CD4-positive, alpha-beta T cell treated with Interleukin-4 for 1 hour (primary cell): ENCODE results near the gene IQGAP3.

Source experiments
- DNase-seq, 2 donors: peaks; one replicate each; pipeline ENCODE4 v3.0.0-alpha.2; 2020 to 2022

Gene IQGAP3

DNA sequence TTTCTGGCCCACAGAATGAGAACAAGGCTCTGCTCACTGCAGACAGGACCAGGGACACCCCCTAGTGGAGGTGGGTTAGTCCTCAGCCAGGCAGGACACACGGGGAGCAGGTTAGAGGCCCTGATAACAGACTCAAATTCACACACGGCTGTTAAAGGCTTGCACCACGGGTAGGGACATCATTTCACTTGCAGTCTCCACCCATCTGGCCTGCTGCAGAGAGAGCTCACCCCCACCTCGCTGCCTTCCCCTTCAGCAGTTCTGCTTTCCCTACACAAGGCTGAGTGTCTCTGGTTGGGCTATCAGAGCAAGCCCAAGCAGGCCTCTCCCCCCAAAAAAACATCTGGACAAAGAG is 92.4 kb downstream of the IQGAP3 start:
- DNase-seq, result no peak

DNA sequence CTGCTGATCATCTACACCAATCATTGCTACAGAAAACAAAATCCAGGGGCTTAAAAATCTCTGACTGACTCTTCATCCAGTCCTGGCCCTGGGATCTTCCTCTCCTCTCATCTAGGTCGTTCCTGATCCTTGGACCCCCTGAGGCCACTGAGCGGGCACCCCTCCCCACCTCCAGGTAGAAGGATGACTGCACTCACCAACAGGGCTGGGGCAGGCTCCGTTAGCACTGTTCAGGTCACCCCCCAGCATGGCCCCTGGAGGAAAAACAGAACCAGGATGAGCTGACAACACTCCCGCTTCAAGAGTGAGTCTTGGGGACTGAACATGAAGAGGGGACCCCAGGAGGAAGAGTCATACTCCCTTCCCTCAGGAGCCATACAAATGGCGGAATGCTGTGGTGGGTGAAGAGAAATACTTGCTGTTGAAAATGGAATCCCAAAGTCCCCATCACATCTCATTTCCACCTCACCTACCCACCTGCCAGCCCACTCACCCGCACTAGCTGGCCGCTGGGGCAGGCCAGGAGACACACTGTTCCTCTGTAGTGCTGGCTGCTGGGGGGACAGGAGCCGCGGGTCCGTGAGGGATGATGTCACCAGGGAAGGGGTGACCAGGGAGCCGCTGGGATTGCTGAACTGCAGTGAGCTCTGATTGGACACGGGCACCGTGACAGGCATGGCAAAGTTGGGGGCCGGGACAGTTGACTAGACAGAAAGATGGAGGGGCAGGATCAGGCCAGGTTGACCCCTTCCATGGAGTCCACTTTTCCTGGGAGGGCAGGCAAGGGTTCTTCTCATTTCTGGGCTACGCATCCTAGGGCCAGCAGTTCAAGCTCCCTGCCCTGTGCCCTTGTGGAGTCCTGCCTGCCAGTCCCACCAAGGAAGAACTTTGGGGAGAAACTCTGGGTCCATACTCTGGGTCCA is 93.0 kb downstream of the IQGAP3 start:
- no peak for DNase-seq

- DNase-seq, result no peak
Measured at GRCh38 chr1:156478250-156478627, 94.1 kb downstream of the IQGAP3 start.

DNA sequence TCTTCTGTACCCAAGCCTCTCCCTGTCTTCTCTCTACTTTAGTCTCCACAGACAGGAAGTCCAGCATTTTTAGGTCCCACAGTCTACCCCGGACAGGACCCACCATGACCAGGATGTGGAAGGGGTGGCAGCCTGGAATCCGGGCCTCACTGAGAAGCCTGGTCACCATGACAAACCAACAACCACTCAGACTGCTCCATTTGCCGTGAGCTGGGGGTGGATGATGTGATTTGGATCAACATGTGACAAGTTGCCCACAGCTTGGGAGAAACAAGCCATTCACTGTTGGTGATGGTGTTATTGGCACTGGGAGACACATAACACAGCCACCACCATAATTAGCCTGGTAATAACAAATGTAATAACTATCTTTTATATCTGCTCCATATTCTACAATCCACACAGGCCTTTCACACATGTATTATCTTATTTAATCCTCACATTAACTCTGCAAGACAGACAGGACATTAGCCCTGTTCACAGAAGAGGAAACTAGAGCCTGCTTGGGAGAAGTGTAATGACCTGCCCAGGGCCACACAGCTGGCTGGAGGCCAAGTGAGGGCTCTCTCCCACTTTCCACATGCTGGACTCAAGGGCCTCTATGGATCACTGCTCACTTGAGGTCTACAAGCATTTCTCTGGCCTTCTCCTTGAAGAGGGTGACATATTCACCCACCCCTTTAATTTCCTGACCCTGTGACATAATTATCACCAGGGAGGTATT is 94.7 kb downstream of the IQGAP3 start:
- DNase-seq, result no peak

GRCh38 chr1:156476501-156477298 is 95.7 kb downstream of the IQGAP3 start:
- no peak for DNase-seq

- DNase-seq, result no peak
Measured at GRCh38 chr1:156475568-156476500, 96.5 kb downstream of the IQGAP3 start.
